22Rv1 (cell line): ENCODE measurements around the gene ACER3.

Experiments used
- CTCF ChIP-seq: fragments of 450-650 bp; IDR thresholded peaks from 2 replicates; pipeline ENCODE4 v1.5.1; 2017; ENCODE audit warnings: mild to moderate bottlenecking
- ZFX ChIP-seq: fragments of 450-650 bp; IDR thresholded peaks from 2 replicates; pipeline ENCODE4 v1.6.1; 2017; ENCODE audit warnings: antibody characterized with exemption, borderline replicate concordance

GRCh38 chr11:76897233-76897632 is 36.5 kb downstream of the ACER3 start:
- no peak for TF ChIP-seq CTCF
- no peak for TF ChIP-seq ZFX
